K562 (cell line): ENCODE measurements around the gene BAG1. TPM values are rescaled to one million over a fixed set of nuclear protein-coding genes. Genes with fewer than 3 reads are reported as not detected.

Experiments
- ATF7 ChIP-seq: fragments of 450-650 bp; IDR thresholded peaks from 2 replicates; pipeline ENCODE4 v1.7.1; 2014; ENCODE audit warnings: mild to moderate bottlenecking, moderate library complexity
- CHD7 ChIP-seq: fragments of 200-600 bp; sonication (generic); IDR thresholded peaks from one replicate; pipeline ENCODE4 v1.6.1; 2012; ENCODE audit warnings: mild to moderate bottlenecking, low read depth, low read length, inconsistent platforms
- SP2 ChIP-seq: IDR thresholded peaks from 2 replicates; pipeline ENCODE4 v1.6.1; 2011; ENCODE audit warnings: mild to moderate bottlenecking, low read depth, low read length, moderate library complexity; ENCODE audit not compliant: poor library complexity, severe bottlenecking; ENCODE audit errors: extremely low read depth
- SPI1 ChIP-seq: IDR thresholded peaks from 2 replicates; pipeline ENCODE4 v1.6.1; 2011; ENCODE audit warnings: low read depth, low read length, control low read depth, borderline replicate concordance
- polyA plus RNA-seq, 8 experiments: library from polyadenylated mRNA; depleted of rRNA in 4 of 8; stranded (reverse) in 5 of 8; unstranded in 3 of 8; fragments of >200 nt; fragmentation: Nextera tagmentation in 2 of 8; fragmentation: Illumina TruSeq in 1 of 8; extraction: Ambion mirVana in 2 of 8; extraction: Trizol in 1 of 8; gene quantifications; 2 replicates each; pipeline versions ENCODE4 v1.2.1 to v1.2.3, GENCODE V29; 2011 to 2014; ENCODE audit warnings: inconsistent platforms in 1 of 8, missing spikeins in 1 of 8
- total RNA-seq, 7 experiments: library from RNA; depleted of rRNA in 6 of 7; stranded (reverse); fragments of >200 nt in 6 of 7; fragmentation: Illumina TruSeq in 2 of 7; extraction: Trizol in 2 of 7; gene quantifications; 2 replicates each; pipeline versions ENCODE4 v1.2.1 to v1.2.3, GENCODE V29; 2011 to 2021; ENCODE audit warnings: low replicate concordance in 1 of 7

The BAG1 gene
- total and polyA plus RNA-seq, 9 of the 15 experiments (the other 6 are each of a cell fraction or from before 2014, with no cell fraction given): 9.7 to 106 (median 56.9) TPM

- TF ChIP-seq CHD7 (no peak), SPI1 (peak; percentile 80), ATF7 (0 out of 2 replicates have a peak, but pooled peaks have one; percentile 10), SP2 (no peak)
- TF ChIP-seq, all 486 proteins: peak for 9
Observed at GRCh38 chr9:33297432-33297831, 32.9 kb upstream of the BAG1 start (continued).
